WTC11 (cell line): Measurements from ENCODE around the gene MYPN. TPM values are rescaled to one million over a fixed set of nuclear protein-coding genes. Genes with fewer than 3 reads are reported as not detected.
"Not testable (repeated sequence)": the region's sequence is repeated elsewhere in the genome, so short reads cannot be mapped to it uniquely, and the experiment has no call there.

Experiments used
- ATAC-seq: fragments of 200-7000 bp; cut with Tn5 transposase; 2 replicates; pipeline ENCODE4 v1.10.0; 2021; ENCODE audit warnings: mild to moderate bottlenecking, moderate library complexity
- CTCF ChIA-PET: fragments of 300-600 bp; sonication (Branson Sonifier 250); formaldehyde crosslinking; loops from one replicate; lab custom pipeline; 2021; ENCODE audit warnings: antibody characterized with exemption; lab: Charles Lee
- POLR2A ChIA-PET: fragments of 350-600 bp; sonication (Branson Sonifier 250); formaldehyde crosslinking; loops from one replicate; lab custom pipeline; 2021; ENCODE audit warnings: antibody characterized with exemption; lab: Charles Lee
- DNase-seq: peaks from one replicate; pipeline ENCODE4 v3.0.0; 2021; ENCODE audit warnings: low spot score
- H3K27ac Mint-ChIP-seq: 2 replicates; pipeline ENCODE4 v1.8.0; 2021; ENCODE audit warnings: mixed read lengths
- H3K27me3 Mint-ChIP-seq: 2 replicates; pipeline ENCODE4 v1.8.0; 2021; ENCODE audit warnings: low read depth, mild to moderate bottlenecking, moderate library complexity, mixed read lengths
- H3K36me3 Mint-ChIP-seq: 2 replicates; pipeline ENCODE4 v1.8.0; 2021; ENCODE audit warnings: mixed read lengths
- H3K4me1 Mint-ChIP-seq: 2 replicates; pipeline ENCODE4 v1.8.0; 2022; ENCODE audit warnings: mixed read lengths
- H3K4me3 Mint-ChIP-seq: 2 replicates; pipeline ENCODE4 v1.8.0; 2021; ENCODE audit warnings: mild to moderate bottlenecking, moderate library complexity, mixed read lengths
- H3K9me3 Mint-ChIP-seq: 2 replicates; pipeline ENCODE4 v1.8.0; 2021; ENCODE audit warnings: mixed read lengths
- CREB1 ChIP-seq: sonication (generic); formaldehyde crosslinking; IDR thresholded peaks from 2 replicates; pipeline ENCODE4 v1.8.0; 2023; ENCODE audit warnings: mild to moderate bottlenecking, missing genetic modification reagents
- CTCF ChIP-seq: fragments of 200-600 bp; IDR thresholded peaks from 2 replicates; pipeline ENCODE4 v1.8.0; 2022; ENCODE audit warnings: antibody characterized with exemption
- EMX1 ChIP-seq: fragments of 250-450 bp; sonication (Bioruptor Pico); IDR thresholded peaks from 2 replicates; pipeline ENCODE4 v1.8.0; 2021; ENCODE audit warnings: mild to moderate bottlenecking
- ERG ChIP-seq: fragments of 250-450 bp; sonication (Bioruptor Pico); IDR thresholded peaks from 2 replicates; pipeline ENCODE4 v1.8.0; 2021; ENCODE audit warnings: mild to moderate bottlenecking
- FOXJ3 ChIP-seq: sonication (generic); formaldehyde crosslinking; IDR thresholded peaks from 2 replicates; pipeline ENCODE4 v1.9.0; 2021; ENCODE audit warnings: missing genetic modification reagents, mild to moderate bottlenecking, borderline replicate concordance
- GRHL2 ChIP-seq: fragments of 250-450 bp; sonication (Bioruptor Pico); IDR thresholded peaks from 2 replicates; pipeline ENCODE4 v1.8.0; 2022; ENCODE audit warnings: mild to moderate bottlenecking, moderate library complexity; ENCODE audit not compliant: insufficient replicate concordance, severe bottlenecking
- GTF2I ChIP-seq: fragments of 250-450 bp; sonication (Bioruptor Pico); conservative IDR thresholded peaks from 2 replicates; pipeline ENCODE4 v1.4.0; 2021; ENCODE audit warnings: mild to moderate bottlenecking
- HMGXB4 ChIP-seq: sonication (generic); formaldehyde crosslinking; IDR thresholded peaks from 2 replicates; pipeline ENCODE4 v1.8.1; 2023; ENCODE audit warnings: mild to moderate bottlenecking, moderate library complexity, missing genetic modification reagents
- KAT7 ChIP-seq: sonication (generic); formaldehyde crosslinking; IDR thresholded peaks from 2 replicates; pipeline ENCODE4 v1.8.1; 2023; ENCODE audit warnings: missing genetic modification reagents, mild to moderate bottlenecking, borderline replicate concordance
- MYBL2 ChIP-seq: sonication (generic); formaldehyde crosslinking; IDR thresholded peaks from 2 replicates; pipeline ENCODE4 v1.8.1; 2023; ENCODE audit warnings: mild to moderate bottlenecking, moderate library complexity, missing genetic modification reagents
- NFATC4 ChIP-seq: fragments of 250-450 bp; sonication (Bioruptor Pico); IDR thresholded peaks from 2 replicates; pipeline ENCODE4 v1.9.0; 2021; ENCODE audit warnings: mild to moderate bottlenecking
- NR1H2 ChIP-seq: sonication (generic); formaldehyde crosslinking; IDR thresholded peaks from 2 replicates; pipeline ENCODE4 v1.9.0; 2021; ENCODE audit warnings: mild to moderate bottlenecking, moderate library complexity, missing genetic modification reagents
- PREB ChIP-seq: sonication (generic); formaldehyde crosslinking; IDR thresholded peaks from 2 replicates; pipeline ENCODE4 v1.8.1; 2022; ENCODE audit warnings: mild to moderate bottlenecking, missing genetic modification reagents, moderate library complexity, borderline replicate concordance
- RELA ChIP-seq: sonication (generic); formaldehyde crosslinking; IDR thresholded peaks from 2 replicates; pipeline ENCODE4 v1.8.1; 2022; ENCODE audit warnings: missing genetic modification reagents, mild to moderate bottlenecking, borderline replicate concordance
- TEAD4 ChIP-seq: sonication (generic); formaldehyde crosslinking; IDR thresholded peaks from 2 replicates; pipeline ENCODE4 v1.8.0; 2022; ENCODE audit warnings: mild to moderate bottlenecking, missing genetic modification reagents
- ZNF138 ChIP-seq: sonication (generic); formaldehyde crosslinking; conservative IDR thresholded peaks from 2 replicates; pipeline ENCODE4 v1.8.1; 2022; ENCODE audit warnings: mild to moderate bottlenecking, moderate library complexity, missing genetic modification reagents
- ZNF317 ChIP-seq: sonication (generic); formaldehyde crosslinking; IDR thresholded peaks from 2 replicates; pipeline ENCODE4 v1.8.1; 2023; ENCODE audit warnings: low read depth, mild to moderate bottlenecking, moderate library complexity, missing genetic modification reagents, borderline replicate concordance
- total RNA-seq: library from RNA; stranded (reverse); gene quantifications from 3 replicates; pipeline ENCODE4 v1.2.3, GENCODE V29; 2021

MYPN gene
- total RNA-seq, 1 experiment from 2014 or later = not detected

- ChIA-PET POLR2A (interaction anchor here (0.5 kb wide), 1 partner anchor 805 kb away, joined by 4 read pairs; no protein-coding TSS in a partner anchor), CTCF (interaction anchor here (1.0 to 5.1 kb wide), 13 partner anchors 10 to 367 kb away, joined by 3 to 40 read pairs (median 4); no protein-coding TSS in a partner anchor)
- no peaks in the 10 kb centered on the region for H3K27me3 Mint-ChIP-seq
- no peaks in the 10 kb centered on the region for H3K9me3 Mint-ChIP-seq
- H3K4me3 Mint-ChIP-seq = no peak overlapping the region
- no peaks in the 10 kb centered on the region for H3K36me3 Mint-ChIP-seq
- H3K4me1 Mint-ChIP-seq = peaks cover 45% of the 10 kb centered on the region
- no peak overlapping the region for H3K27ac Mint-ChIP-seq
- DNase-seq (no peak), ATAC-seq (no peak)
- TF ChIP-seq NR1H2 (CRISPR knock-in tag) (no peak), GTF2I (CRISPR knock-in tag) (no peak), MYBL2 (CRISPR knock-in tag) (no peak), ZNF138 (CRISPR knock-in tag) (no peak), CREB1 (CRISPR knock-in tag) (no peak), ZNF317 (no peak), EMX1 (CRISPR knock-in tag) (no peak), ERG (CRISPR knock-in tag) (no peak), RELA (no peak), HMGXB4 (no peak), TEAD4 (CRISPR knock-in tag) (no peak), CTCF (no peak), FOXJ3 (CRISPR knock-in tag) (no peak), KAT7 (CRISPR knock-in tag) (no peak), PREB (CRISPR knock-in tag) (no peak), NFATC4 (no peak)
Observed at GRCh38 chr10:68155615-68156210, 46.4 kb downstream of the MYPN start.

- POLR2A ChIA-PET = interaction anchor here (0.5 kb wide), 1 partner anchor 804 kb away, joined by 4 read pairs; no protein-coding TSS in a partner anchor
- Mint-ChIP-seq H3K4me1 (peaks cover 42% of the 10 kb centered on the region), H3K4me3 (no peak overlapping the region), H3K36me3 (no peaks in the 10 kb centered on the region), H3K27ac (no peak overlapping the region), H3K9me3 (no peaks in the 10 kb centered on the region), H3K27me3 (no peaks in the 10 kb centered on the region)
- peak; percentile 52 for ATAC-seq
- DNase-seq = peak; percentile 62
- TF ChIP-seq CTCF (peak; percentile 63), GRHL2 (no peak)
- CTCF ChIA-PET = interaction anchor here (0.6 to 5.1 kb wide), 23 partner anchors 9 to 368 kb away, joined by 3 to 40 read pairs (median 4); no protein-coding TSS in a partner anchor
Observed at GRCh38 chr10:68156373-68157185, 47.3 kb downstream of the MYPN start.

GRCh38 chr10:68157522-68157921 is 48.2 kb downstream of the MYPN start:
- not testable (repeated sequence) for H3K9me3 Mint-ChIP-seq, H3K4me3 Mint-ChIP-seq, DNase-seq, H3K36me3 Mint-ChIP-seq, H3K27ac Mint-ChIP-seq, H3K27me3 Mint-ChIP-seq, ATAC-seq
- H3K4me1 Mint-ChIP-seq = peaks cover 32% of the 10 kb centered on the region
- POLR2A ChIA-PET = interaction anchor here (0.6 kb wide), 1 partner anchor 831 kb away, joined by 5 read pairs; no protein-coding TSS in a partner anchor
- CTCF ChIA-PET = interaction anchor here (0.8 to 5.1 kb wide), 8 partner anchors 19 to 369 kb away, joined by 3 to 40 read pairs (median 5); no protein-coding TSS in a partner anchor
